Hepatocyte (in vitro differentiated cells): ENCODE results near the gene MATR3.

ENCODE experiments used
- CTCF ChIP-seq: fragments of 200-600 bp; sonication (generic); IDR thresholded peaks from 2 replicates; pipeline ENCODE4 v1.5.1; 2016; ENCODE audit warnings: antibody characterized with exemption, mild to moderate bottlenecking; ENCODE audit not compliant: poor library complexity
- EZH2 ChIP-seq: fragments of 200-600 bp; sonication (generic); IDR thresholded peaks from 2 replicates; pipeline ENCODE4 v1.6.1; 2016; ENCODE audit warnings: antibody characterized with exemption, mild to moderate bottlenecking, borderline replicate concordance
- EZH2phosphoT487 ChIP-seq: fragments of 200-600 bp; sonication (generic); IDR thresholded peaks from one replicate; pipeline ENCODE4 v1.6.1; 2018; ENCODE audit warnings: antibody characterized with exemption, mild to moderate bottlenecking, low read depth, moderate library complexity; ENCODE audit not compliant: unreplicated experiment, severe bottlenecking

GRCh38 chr5:139251695-139252288 is 41.7 kb upstream of the MATR3 start:
- TF ChIP-seq CTCF: no peak
- TF ChIP-seq EZH2phosphoT487: no peak
- TF ChIP-seq EZH2: no peak
